Suprapubic skin (tissue), 3 donors: ENCODE data around the gene RBM47.
"Not testable (repeated sequence)": the region's sequence is repeated elsewhere in the genome, so short reads cannot be mapped to it uniquely, and the experiment has no call there.

Experiments
- CTCF ChIP-seq, 2 donors: fragments of 200-600 bp in 1 of 2; fragments of 450-650 bp in 1 of 2; sonication (generic) in 1 of 2; IDR thresholded peaks; one replicate each; pipeline ENCODE4 v1.5.1; 2016 to 2019; ENCODE audit warnings: antibody characterized with exemption in 2 of 2, mild to moderate bottlenecking in 1 of 2, moderate library complexity in 1 of 2
- POLR2AphosphoS5 ChIP-seq, 3 donors: sonication (generic); formaldehyde crosslinking; IDR thresholded peaks; one replicate each; pipeline ENCODE4 v1.6.1; 2017; ENCODE audit warnings: antibody characterized with exemption in 3 of 3

DNA sequence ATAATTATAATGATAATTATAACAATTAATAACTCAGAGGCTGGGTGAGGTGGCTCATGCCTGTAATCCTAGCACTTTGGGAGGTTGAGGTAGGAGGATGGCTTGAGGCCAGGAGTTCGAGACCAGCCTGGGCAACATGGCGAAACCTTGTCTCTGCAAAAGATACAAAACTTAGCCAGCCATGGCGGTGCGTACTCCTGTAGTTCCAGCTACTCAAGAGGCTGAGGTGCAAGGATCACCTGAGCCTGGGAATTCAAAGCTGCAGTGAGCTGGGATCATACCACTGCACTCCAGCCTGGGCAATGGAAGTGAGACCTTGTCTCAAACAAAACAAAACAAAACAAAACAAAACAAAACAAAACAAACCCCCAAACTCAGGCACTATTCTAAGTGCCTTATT is 201.8 kb downstream of the RBM47 start:
- TF ChIP-seq CTCF, POLR2AphosphoS5 (IDR thresholded peaks at IDR 0.05): not testable (repeated sequence)
